NCI-H2029 treated with DMSO at 0.1 percent for 48 hours (cell line): Measurements from ENCODE around the gene KANSL1.
"Not testable (repeated sequence)": the region's sequence is repeated elsewhere in the genome, so short reads cannot be mapped to it uniquely, and the experiment has no call there.

Experiments
- DNase-seq: peaks from one replicate; lab custom pipeline; 2025; lab: John Stamatoyannopoulos, UW

Gene KANSL1

DNA sequence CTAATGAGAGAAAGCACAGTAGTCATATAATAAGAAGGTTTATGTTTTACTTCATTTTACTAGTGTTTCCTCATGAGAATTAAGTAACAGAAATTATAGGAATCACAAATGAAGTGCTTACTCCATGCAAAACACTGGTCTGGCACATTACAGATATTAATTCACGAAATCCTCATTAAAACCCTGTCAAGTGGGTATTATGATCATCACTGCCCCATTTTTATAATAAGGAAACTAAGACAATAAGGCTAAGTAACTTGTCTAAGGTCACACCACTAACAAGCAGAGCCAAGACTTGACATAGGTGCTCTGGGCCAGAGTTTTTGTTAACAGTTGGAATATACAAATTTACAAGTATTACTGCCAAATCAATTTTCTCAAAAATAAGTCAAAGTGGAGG lies 83.0 kb downstream of the KANSL1 start:
- no peak for DNase-seq

GRCh38 chr17:46109603-46110189 lies 83.5 kb downstream of the KANSL1 start:
- no peak for DNase-seq

GRCh38 chr17:46108550-46109110 lies 84.6 kb downstream of the KANSL1 start:
- DNase-seq: no peak

GRCh38 chr17:46108120-46108519 lies 85.1 kb downstream of the KANSL1 start:
- DNase-seq: no peak

DNA sequence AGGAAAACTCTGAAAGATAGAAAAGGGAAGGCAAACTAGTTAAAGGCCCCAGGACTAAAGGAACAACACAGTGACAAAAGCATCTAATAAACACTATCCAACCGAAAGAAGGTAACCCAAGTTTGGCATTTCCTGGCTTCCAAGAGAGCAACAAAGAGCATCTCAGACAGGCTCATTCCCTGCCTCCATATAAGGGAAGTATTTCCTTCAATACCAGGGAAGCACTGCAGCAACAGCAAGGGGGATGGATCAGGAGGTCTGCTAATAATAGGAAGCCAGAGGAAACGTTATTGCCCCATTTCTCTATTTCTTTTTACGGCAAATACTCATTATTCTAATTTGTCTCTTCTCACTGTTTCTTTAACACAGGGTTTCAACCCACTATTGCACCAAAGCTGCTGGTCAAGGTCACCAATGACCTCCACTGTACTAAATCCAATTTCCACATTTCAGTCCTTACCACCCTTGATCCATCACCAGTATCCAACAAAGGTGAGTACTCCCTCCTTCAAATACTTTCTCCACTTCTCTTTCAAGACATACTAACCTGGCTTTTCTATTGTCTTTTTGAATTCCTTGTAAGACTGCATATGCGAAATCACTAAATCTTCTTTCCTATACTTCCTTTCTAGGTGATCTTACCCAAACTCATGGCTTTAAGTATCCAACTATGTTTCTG lies 86.1 kb downstream of the KANSL1 start:
- DNase-seq: no peak

DNA sequence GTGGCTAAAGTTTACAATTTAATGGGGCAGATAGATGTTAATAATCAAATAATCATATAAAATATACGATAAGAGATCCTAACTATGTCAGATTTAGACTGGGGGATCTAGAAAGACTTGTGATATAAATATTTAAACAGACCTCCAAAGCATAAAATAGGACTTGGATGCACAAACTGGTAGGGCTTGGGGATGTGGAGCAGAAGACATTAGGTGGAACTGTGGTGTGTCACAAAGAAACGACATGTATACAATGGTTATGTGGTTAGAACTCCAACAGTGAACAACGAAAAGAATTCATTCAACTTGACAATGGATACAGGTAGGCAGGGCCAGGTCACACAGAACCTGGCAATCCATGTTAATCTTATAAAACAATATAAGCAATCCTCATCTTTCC lies 90.4 kb downstream of the KANSL1 start:
- not testable (repeated sequence) for DNase-seq

GRCh38 chr17:46101785-46102617 lies 91.2 kb downstream of the KANSL1 start:
- not testable (repeated sequence) for DNase-seq

GRCh38 chr17:46100590-46100989 lies 92.6 kb downstream of the KANSL1 start:
- no peak for DNase-seq

GRCh38 chr17:46099865-46100264 lies 93.4 kb downstream of the KANSL1 start:
- no peak for DNase-seq

- DNase-seq: no peak
Observed at GRCh38 chr17:46097497-46097896, 95.7 kb downstream of the KANSL1 start.

- DNase-seq: no peak
Observed at GRCh38 chr17:46092991-46093390, 100.2 kb downstream of the KANSL1 start.

DNA sequence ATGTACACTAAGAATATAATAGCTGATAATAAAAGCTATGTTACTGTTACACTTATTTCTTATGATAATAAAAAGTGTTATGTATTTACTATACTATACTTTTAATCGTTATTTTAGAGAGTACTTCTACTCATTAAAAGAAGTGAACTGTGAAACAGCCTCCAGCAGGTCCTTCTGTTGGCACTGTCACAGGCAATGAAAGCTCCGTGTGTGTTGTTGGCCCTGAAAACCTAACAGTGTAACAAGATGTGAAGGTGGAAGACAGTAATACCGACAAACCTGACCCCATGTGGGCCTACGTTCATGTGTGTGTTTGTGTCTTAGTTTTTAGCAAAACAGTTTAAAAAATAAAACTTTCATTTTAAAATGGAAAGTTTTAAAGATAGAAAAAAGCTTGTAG lies 102.4 kb downstream of the KANSL1 start:
- no peak for DNase-seq

GRCh38 chr17:46089389-46089965 lies 103.8 kb downstream of the KANSL1 start:
- no peak for DNase-seq

DNA sequence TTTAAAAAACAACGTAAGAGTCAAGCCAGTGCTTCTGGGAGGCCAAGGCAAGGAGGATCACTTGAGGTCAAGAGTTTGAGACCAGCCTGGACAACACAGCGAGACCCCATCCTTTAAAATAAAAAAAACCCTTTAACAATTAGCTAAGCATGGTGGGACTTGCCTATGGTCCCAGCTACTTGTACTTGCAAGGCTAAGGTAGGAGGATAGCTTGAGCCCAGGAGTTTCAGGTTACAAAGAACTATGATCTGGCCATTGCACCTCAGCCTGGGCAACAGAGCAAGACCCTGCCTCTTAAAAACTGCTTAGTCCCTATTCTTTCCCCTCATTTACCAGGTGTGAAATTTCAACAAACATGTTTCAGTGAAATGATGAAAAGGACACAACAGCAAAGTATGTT lies 104.6 kb downstream of the KANSL1 start:
- no peak for DNase-seq

GRCh38 chr17:46087871-46088270 lies 105.4 kb downstream of the KANSL1 start:
- DNase-seq: not testable (repeated sequence)

GRCh38 chr17:46086821-46087220 lies 106.4 kb downstream of the KANSL1 start:
- no peak for DNase-seq

GRCh38 chr17:46085522-46085921 lies 107.7 kb downstream of the KANSL1 start:
- DNase-seq: no peak

GRCh38 chr17:46082257-46082656 lies 111.0 kb downstream of the KANSL1 start:
- DNase-seq: no peak

- no peak for DNase-seq
Observed at GRCh38 chr17:46081018-46081320, 112.3 kb downstream of the KANSL1 start.

GRCh38 chr17:46080118-46081017 lies 112.9 kb downstream of the KANSL1 start:
- DNase-seq: no peak

- no peak for DNase-seq
Observed at GRCh38 chr17:46078675-46079074, 114.6 kb downstream of the KANSL1 start.

DNA sequence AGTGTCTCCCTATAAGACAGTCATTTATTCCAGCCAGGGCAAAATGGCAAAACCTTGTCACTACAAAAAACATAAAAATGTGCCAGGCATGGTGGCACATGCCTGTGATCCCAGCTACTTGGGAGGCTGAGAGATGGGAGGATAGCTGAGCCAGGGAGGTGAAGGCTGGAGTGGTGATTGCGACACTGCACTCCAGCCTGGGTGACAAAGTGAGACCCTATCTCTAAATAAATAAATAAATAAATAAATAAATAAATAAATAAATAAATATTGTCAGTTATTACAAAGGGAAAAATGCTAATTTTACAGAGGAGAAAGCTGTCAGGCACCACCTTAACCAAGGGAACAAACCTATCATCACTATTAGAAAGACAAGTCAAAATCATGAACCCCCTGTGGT lies 118.7 kb downstream of the KANSL1 start:
- no peak for DNase-seq
